ENCODE data around the gene ITGB6.

- no peak for TF ChIP-seq CTCF (IDR thresholded peaks at IDR 0.05; ENCODE audit: insufficient read depth, low read depth, low read length)
- TF ChIP-seq EZH2 (IDR thresholded peaks at IDR 0.05; ENCODE audit: insufficient read depth, low read length), result no peak
These were observed 24.6 kb downstream of the ITGB6 start for GRCh38 chr2:160175169-160176134.

Measured in astrocyte (in vitro differentiated cells and primary cell).